MCF 10A (cell line): ENCODE results near the gene P4HB. TPM values are rescaled to one million over a fixed set of nuclear protein-coding genes. Genes with fewer than 3 reads are reported as not detected.
"Not testable (repeated sequence)": the region's sequence is repeated elsewhere in the genome, so short reads cannot be mapped to it uniquely, and the experiment has no call there.

Experiments
- BruUV-seq: library from RNA; stranded (reverse); fragments of 400-500 nt; replicated peaks from 2 replicates; lab custom pipeline; 2021; lab: Mats Ljungman, UMichigan
- CTCF ChIA-PET: fragments of 300-600 bp; sonication (Branson Sonifier 250); formaldehyde crosslinking; extraction: SDS; loops from one replicate; lab custom pipeline; 2021; ENCODE audit warnings: antibody characterized with exemption, inconsistent platforms; lab: Yijun Ruan, JAX
- POLR2A ChIA-PET: fragments of 300-600, 350-650 bp; sonication (Branson Sonifier 250); formaldehyde crosslinking; extraction: SDS; loops from one replicate; lab custom pipeline; 2020; ENCODE audit warnings: antibody characterized with exemption, inconsistent platforms; lab: Yijun Ruan, JAX
- DNase-seq: peaks from one replicate; pipeline ENCODE4 v3.0.0-alpha.2; 2018; ENCODE audit not compliant: unreplicated experiment
- H3K27ac Mint-ChIP-seq: one replicate; pipeline ENCODE4 v1.8.0; 2022; ENCODE audit warnings: mild to moderate bottlenecking, low read depth, mixed read lengths; ENCODE audit not compliant: unreplicated experiment
- H3K27me3 Mint-ChIP-seq: one replicate; pipeline ENCODE4 v1.8.0; 2022; ENCODE audit warnings: mixed read lengths; ENCODE audit not compliant: insufficient read depth, unreplicated experiment
- H3K36me3 Mint-ChIP-seq: one replicate; pipeline ENCODE4 v1.8.0; 2022; ENCODE audit warnings: mild to moderate bottlenecking, moderate library complexity, mixed read lengths; ENCODE audit not compliant: insufficient read depth, unreplicated experiment
- H3K4me1 Mint-ChIP-seq: one replicate; pipeline ENCODE4 v1.8.0; 2022; ENCODE audit warnings: mixed read lengths; ENCODE audit not compliant: insufficient read depth, unreplicated experiment
- H3K4me3 Mint-ChIP-seq: one replicate; pipeline ENCODE4 v1.8.0; 2022; ENCODE audit warnings: mild to moderate bottlenecking, moderate library complexity, mixed read lengths; ENCODE audit not compliant: unreplicated experiment
- H3K9me3 Mint-ChIP-seq: one replicate; pipeline ENCODE4 v1.8.0; 2022; ENCODE audit warnings: mixed read lengths; ENCODE audit not compliant: unreplicated experiment
- CTCF ChIP-seq: fragments of 200-600 bp; IDR thresholded peaks from one replicate; pipeline ENCODE4 v1.8.0; 2022; ENCODE audit warnings: antibody characterized with exemption, mild to moderate bottlenecking; ENCODE audit not compliant: unreplicated experiment
- intact Hi-C: fragments of 100-400 bp; cut with micrococcal nuclease; formaldehyde crosslinking; loops from 2 replicates; pipeline ENCODE4 v1.14.1; 2022
- total RNA-seq: library from RNA; stranded (reverse); gene quantifications from 2 replicates; pipeline ENCODE4 v1.2.3, GENCODE V29; 2022

Gene P4HB
- total RNA-seq, 1 experiment from 2014 or later: 894 TPM

DNA sequence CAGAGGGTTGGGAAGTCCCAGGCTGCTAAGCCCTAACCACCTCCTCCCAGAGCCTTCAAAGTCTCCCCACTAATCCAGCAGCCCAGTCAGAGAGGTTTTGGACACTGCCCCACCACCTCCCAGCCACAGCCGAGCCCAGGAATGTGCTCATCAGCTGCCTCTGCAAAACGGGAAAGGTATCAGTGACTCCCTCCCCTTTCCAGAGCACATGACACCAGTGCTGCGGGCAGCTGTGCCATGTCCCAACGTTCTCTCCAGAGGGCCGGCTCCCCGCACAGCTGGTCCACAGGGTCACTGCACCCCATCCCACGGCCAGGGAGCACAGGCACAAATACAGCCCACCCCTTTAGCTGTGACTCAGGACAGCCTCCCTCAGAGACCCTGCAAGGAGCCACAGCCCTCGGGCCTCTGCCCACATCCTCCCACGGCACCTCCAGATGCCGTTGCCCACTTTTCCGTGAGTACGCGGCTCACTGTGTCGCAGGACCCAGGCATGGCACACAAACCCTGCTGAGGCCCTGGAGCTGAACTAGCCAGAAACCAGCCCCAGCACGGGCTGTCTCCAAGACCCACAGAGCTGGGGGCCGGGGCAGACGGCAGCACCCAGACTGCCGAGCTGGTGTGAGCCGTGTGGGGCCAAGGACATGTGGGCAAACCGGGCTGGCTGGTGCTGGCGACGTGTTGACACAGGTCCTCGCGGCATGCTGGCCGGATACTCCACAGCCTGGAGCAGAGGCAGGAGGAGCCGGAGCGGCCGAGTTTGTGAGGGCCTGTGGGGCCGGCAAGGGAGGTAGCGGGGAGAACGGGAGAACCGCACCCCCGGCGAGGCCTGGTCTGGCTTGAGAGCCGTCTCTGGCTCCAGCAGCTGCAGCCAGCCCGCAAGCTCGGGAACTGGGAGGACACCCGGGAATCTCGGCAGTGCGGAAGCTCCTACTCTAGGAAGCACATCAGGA is 19.2 kb downstream of the P4HB start:
- no TSS peak for BruUV-seq
- no peak for DNase-seq
- Mint-ChIP-seq H3K27me3 (no peaks in the 10 kb centered on the region), H3K4me1 (no peaks in the 10 kb centered on the region), H3K27ac (no peak overlapping the region), H3K36me3 (peaks cover 41% of the 10 kb centered on the region), H3K9me3 (no peaks in the 10 kb centered on the region), H3K4me3 (no peak overlapping the region)
- intact Hi-C loops: no loop called here
- no peak for TF ChIP-seq CTCF
- ChIA-PET POLR2A (interaction anchor here (0.6 to 2.2 kb wide), 4 partner anchors 9 to 25 kb away, joined by 3 to 8 read pairs (median 4); partner anchors contain the start of gene MCRIP1), CTCF (interaction anchor here (0.6 kb wide), 2 partner anchors 25 to 120 kb away, joined by 3 read pairs; no protein-coding TSS in a partner anchor)

- intact Hi-C loops, H3K9me3 Mint-ChIP-seq, H3K27me3 Mint-ChIP-seq, POLR2A ChIA-PET, H3K4me1 Mint-ChIP-seq, H3K27ac Mint-ChIP-seq, CTCF ChIA-PET, H3K4me3 Mint-ChIP-seq, DNase-seq, BruUV-seq: not testable (repeated sequence)
- H3K36me3 Mint-ChIP-seq: peaks cover 31% of the 10 kb centered on the region
These were observed 20.3 kb downstream of the P4HB start for GRCh38 chr17:81840059-81840458.

GRCh38 chr17:81839301-81839700 is 21.0 kb downstream of the P4HB start:
- intact Hi-C loops: no loop called here
- no peaks in the 10 kb centered on the region for H3K9me3 Mint-ChIP-seq
- ChIA-PET POLR2A (no interaction called here), CTCF (interaction anchor here (0.6 to 1.0 kb wide), 2 partner anchors 109 to 683 kb away, joined by 3 to 5 read pairs; no protein-coding TSS in a partner anchor)
- no peaks in the 10 kb centered on the region for H3K27me3 Mint-ChIP-seq
- DNase-seq: no peak
- no peak overlapping the region for H3K4me3 Mint-ChIP-seq
- H3K4me1 Mint-ChIP-seq: no peaks in the 10 kb centered on the region
- H3K27ac Mint-ChIP-seq: no peak overlapping the region
- no TSS peak for BruUV-seq
- peaks cover 24% of the 10 kb centered on the region for H3K36me3 Mint-ChIP-seq
- TF ChIP-seq CTCF: no peak

DNA sequence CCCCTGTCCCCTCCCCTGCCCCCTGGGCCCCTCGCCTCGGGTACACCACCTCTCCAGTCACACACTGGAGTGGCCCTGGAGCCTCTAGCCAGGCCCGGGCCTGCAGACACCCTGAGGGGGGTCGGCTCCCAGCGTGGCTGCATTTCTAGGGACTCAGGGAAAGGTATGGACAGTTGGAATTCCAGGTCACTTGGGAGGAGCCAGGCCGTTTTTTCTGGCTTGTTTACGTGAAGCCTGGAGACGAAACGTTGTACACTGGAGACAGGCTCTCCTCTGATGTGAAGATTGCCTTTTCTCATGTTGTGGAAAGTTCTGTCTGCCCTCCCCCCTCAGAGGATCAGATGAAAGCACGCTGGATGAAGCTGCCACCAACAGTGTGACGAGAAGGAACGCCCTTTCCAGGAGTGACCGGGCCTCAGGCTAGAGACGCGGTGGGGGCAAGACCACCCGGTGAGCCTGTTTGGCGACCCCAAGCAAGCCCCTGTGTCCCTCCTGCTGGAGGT is 21.5 kb downstream of the P4HB start:
- no peaks in the 10 kb centered on the region for H3K4me1 Mint-ChIP-seq
- H3K27me3 Mint-ChIP-seq: no peaks in the 10 kb centered on the region
- POLR2A ChIA-PET: no interaction called here
- H3K27ac Mint-ChIP-seq: no peak overlapping the region
- H3K36me3 Mint-ChIP-seq: peaks cover 24% of the 10 kb centered on the region
- no peak for DNase-seq
- CTCF ChIA-PET: interaction anchor here (0.6 to 1.0 kb wide), 2 partner anchors 108 to 683 kb away, joined by 3 to 5 read pairs; no protein-coding TSS in a partner anchor
- H3K4me3 Mint-ChIP-seq: no peak overlapping the region
- H3K9me3 Mint-ChIP-seq: no peaks in the 10 kb centered on the region
- no peak for TF ChIP-seq CTCF
- intact Hi-C loops: no loop called here
- BruUV-seq: no TSS peak
